Activated gamma-delta T cell (primary cell): ENCODE measurements around the gene AK9.
"Not testable (repeated sequence)": the region's sequence is repeated elsewhere in the genome, so short reads cannot be mapped to it uniquely, and the experiment has no call there.

Experiments used
- DNase-seq: peaks from one replicate; lab custom pipeline; 2025; lab: John Stamatoyannopoulos, UW

The AK9 gene

GRCh38 chr6:109480993-109481480 lies 210.0 kb downstream of the AK9 start:
- no peak for DNase-seq

DNA sequence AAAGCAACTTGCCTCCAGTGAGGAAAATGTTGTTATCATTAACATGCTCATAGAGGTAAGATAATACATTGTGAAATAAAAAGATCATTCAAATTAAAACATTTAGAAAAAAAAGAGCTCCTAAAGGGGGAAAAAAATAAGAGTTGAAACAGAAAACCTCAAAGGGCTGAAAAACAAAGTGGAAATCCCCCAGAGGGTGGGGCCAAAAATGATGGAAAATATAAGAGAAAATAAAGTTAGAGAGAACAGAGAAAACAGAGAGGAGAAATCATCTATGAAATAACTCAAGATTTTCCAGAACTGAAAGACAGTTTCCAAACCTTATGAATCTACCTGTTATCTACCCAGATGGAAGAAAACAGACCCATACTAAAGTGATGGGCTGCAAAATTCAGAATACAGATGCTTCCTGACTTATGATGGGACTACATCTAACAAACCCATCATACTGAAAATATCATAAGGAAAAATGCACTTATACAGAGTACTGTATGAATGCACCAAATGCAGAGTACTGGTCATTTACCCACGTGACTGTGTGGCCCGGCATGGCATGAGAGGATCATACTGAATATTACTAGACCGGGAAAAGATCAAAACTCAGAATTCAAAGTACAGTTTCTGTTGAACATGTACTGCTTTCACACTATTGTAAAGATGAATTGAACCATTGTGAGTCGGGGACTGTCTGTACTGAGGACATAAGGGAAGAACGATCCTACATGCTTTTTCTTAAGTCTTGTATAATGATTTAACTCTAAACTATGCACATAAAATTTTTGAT lies 212.0 kb downstream of the AK9 start:
- no peak for DNase-seq

- no peak for DNase-seq
These were observed 212.7 kb downstream of the AK9 start for GRCh38 chr6:109478222-109478805.

DNA sequence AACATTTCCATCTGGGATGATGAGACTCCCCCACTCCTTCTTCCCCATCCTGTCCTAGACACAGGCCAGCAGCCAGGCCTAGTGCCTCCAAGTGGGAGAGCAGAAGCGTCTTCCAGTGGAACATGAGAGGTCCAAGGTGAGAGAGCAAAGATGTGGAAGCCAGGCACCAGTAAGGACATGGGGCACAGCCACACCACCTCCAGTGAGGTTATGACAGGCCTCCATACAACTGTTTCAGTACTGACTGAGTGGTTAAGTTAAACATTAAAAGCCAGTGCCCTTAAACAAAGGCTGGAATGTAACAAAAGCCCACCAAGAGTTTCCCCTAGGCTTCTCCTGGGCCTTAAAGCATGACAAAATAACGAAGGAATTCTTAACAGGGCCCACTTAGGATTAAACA lies 213.3 kb downstream of the AK9 start:
- DNase-seq, result no peak

- no peak for DNase-seq
These were observed 213.8 kb downstream of the AK9 start for GRCh38 chr6:109477184-109477583.

- DNase-seq, result no peak
These were observed 215.4 kb downstream of the AK9 start for GRCh38 chr6:109475625-109476024.

DNA sequence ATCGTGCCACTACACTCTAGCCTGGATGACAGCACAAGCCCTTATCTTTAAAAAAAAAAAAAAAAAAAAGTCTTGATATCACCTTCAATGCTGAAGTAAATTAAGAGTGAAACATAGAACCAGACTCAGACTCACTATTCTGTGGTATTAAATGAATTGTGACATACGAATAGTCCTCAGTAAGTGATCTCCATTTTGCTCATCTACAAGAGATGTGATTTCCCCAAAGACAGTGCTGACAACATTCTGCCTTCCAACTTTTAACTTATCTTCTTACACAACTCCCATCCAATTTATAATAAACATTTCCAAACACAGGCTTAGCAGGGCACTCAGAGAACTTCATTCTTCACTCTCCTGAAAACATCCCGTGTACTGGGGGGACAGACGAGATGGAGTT lies 216.0 kb downstream of the AK9 start:
- DNase-seq, result no peak

- DNase-seq, result no peak
These were observed 217.9 kb downstream of the AK9 start for GRCh38 chr6:109473120-109473519.

GRCh38 chr6:109472132-109472995 lies 218.6 kb downstream of the AK9 start:
- DNase-seq, result no peak

DNA sequence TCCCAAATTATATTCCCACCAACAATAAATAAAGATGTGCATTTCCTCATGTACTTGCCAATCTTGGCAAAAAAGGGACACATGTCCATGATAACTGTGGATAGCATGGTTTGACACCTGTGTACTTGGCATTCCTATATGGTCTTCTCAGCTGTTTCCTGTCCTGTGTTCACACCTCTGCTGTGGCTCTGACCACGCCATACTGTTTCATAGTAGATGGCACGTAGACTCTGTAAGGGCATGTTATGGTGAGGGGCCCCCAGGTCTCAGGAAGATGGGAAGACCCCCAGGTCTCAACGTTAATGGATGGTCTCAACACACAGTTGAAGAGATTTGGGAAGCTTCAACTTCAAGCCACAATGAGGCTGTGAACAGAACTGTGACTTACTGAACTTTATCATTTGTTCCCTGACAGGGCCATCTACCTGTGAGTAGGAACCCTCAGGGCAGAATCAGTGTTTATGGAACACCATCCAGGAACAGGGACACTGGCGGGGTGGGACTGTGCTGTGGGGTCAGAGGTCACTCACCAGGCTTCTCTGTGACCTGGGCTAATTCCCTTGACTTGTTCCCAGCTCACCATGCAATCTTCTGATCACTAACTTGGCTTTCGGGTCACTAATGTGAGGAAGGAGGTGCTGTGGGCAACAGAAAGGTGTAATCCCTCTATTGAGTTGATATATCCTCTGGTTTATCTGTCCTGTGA lies 219.7 kb downstream of the AK9 start:
- no peak for DNase-seq

- no peak for DNase-seq
These were observed 221.3 kb downstream of the AK9 start for GRCh38 chr6:109469591-109470189.

DNA sequence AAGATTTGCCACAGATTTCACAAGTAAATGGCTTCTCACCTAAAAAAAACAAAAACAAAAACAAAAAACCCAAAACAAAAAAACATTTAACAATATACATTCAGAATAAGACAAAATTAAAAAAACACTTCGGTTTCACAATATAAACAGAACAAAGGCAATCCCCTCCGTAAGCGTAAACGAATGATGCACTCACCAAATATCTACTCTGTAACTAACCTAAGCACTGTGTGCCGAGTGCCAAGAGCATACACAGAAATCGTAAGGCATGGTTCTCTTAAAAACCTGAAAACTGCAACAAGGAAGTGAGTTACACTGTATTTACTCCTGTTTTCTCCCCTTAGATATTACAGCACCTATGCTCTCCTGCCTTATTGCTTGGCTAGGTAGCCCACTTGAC lies 223.3 kb downstream of the AK9 start:
- no peak for DNase-seq

GRCh38 chr6:109466212-109466923 lies 224.6 kb downstream of the AK9 start:
- no peak for DNase-seq

DNA sequence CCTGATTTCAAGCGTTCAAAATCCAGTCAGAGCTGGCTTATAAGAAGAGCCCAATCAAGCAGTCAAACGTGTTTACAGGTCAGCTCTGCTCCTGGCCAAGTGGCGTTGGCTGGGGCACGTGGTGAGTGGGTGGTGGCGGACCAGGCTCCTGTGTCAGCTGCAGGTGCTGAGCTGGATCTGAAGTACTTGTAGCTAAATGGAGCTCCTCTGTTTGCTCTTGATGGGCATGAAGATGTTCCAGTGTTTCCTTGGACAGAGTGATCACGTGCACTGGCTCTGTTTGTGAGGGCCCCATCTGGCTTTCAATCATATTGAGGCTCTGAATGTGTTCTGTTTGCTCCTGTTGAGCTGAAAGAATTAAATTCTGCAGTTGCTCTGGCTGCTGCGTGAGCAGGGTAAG lies 225.2 kb downstream of the AK9 start:
- DNase-seq, result no peak

DNA sequence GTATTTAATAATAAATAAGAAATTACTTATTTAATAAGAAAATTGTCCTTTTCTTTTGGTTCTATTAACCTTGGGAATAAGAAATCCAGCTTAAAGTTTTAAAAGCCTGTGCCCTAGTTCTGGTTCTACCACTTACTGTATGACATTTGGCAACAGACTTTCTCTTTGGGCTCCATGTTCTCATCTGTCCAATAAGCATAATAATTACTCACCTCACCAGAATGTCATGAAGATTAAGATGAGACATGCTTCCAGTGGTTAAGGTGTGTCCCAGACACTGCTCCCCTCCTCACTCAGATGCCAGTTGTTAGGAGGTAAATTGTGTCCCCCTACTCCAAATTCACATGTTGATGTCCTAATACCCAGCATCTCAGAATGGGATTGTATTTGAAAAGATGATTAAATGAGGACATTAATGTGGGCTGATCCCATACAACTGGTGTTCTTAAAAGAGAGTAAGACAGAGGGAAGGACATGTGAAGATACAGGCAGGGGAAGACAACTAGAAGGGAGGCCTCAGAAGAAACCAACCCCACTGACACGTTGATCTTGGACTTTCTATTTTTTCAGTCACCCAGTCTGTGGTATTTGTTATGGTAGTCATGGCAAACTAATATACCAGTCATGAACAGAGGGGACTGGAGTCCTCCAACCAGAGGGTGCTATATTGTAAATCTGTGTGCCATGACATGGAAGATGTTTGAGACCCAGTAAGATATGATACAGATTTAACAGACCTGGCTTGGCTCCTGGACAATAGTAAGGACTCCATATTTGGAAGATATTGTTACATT lies 229.1 kb downstream of the AK9 start:
- no peak for DNase-seq

DNA sequence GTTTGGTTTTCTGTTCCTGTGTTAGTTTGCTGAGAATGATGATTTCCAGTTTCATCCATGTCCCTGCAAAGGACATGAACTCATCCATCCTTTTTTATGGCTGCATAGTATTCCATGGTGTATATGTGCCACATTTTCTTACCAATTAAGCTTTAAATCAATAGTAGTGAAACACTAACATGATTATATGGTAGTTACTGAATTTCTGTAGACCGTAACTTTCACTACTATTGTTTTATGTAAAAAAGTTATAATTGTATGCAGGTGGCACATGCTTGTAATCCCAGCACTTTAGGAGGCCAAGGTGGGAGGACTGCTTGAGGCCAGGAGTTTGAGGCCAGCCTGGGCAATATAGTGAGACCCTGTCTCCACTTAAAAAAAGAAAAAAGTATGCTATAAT lies 229.8 kb downstream of the AK9 start:
- not testable (repeated sequence) for DNase-seq

- no peak for DNase-seq
These were observed 230.7 kb downstream of the AK9 start for GRCh38 chr6:109460161-109460829.

DNA sequence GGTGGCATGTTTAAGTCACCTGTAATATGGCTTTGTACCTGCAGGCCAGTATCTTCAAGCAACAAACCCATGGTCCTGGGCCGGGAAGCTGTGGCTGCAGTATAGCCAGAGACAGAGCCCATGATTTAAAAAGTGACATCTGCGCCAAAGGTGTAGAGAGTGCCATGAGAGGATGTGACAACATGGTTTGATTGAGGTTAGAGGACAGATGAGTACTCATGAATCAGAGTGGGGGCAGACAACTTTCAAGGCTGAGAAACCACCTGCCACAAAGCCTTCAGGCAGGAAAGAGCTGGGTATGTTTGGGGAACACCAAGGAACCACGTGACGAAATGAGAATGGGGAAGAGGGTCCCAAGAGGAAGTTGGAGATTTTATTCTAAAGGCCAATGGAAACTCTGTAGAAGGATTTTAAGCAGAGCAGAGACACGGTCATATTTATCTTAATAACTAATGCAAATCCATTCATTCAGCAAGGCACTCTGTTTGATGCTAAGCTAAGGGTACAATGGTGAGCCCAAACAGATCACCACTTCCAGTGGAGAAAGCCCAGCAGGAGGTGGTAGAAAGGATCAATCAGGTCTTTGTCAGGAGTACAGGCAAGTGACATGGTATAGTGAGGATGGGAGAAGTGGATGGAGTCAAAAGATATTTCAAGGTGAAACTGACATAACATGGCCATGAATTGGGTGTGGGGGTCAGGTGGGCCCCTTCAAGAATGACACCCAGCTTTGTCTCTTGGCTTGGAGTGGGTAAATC lies 232.0 kb downstream of the AK9 start:
- DNase-seq, result no peak

GRCh38 chr6:109457562-109457996 lies 233.4 kb downstream of the AK9 start:
- no peak for DNase-seq
